Spinal cord (tissue), 10 donors: ENCODE results near the gene PATE2. TPM values are rescaled to one million over a fixed set of nuclear protein-coding genes. Genes with fewer than 3 reads are reported as not detected.

Experiments used
- DNase-seq, 6 donors: peaks; one replicate each; pipeline versions ENCODE4 v3.0.0 to v3.0.0-alpha.2; 2013 to 2015; ENCODE audit warnings: low spot score in 6 of 6, low read depth in 4 of 6
- H3K27ac ChIP-seq: one replicate; pipeline ENCODE4 v1.5.1; 2013; ENCODE audit warnings: low read depth, low read length, control low read depth
- H3K27me3 ChIP-seq: one replicate; pipeline ENCODE4 v1.6.1; 2013; ENCODE audit warnings: low read length; ENCODE audit not compliant: control insufficient read depth, insufficient read depth
- H3K36me3 ChIP-seq: one replicate; pipeline ENCODE4 v1.6.1; 2013; ENCODE audit warnings: low read length; ENCODE audit not compliant: control insufficient read depth, insufficient read depth
- H3K4me1 ChIP-seq: one replicate; pipeline ENCODE4 v1.6.1; 2013; ENCODE audit warnings: low read length; ENCODE audit not compliant: control insufficient read depth, insufficient read depth
- H3K4me3 ChIP-seq: one replicate; pipeline ENCODE4 v1.5.1; 2013; ENCODE audit warnings: low read depth, low read length, control low read depth
- H3K9me3 ChIP-seq: one replicate; pipeline ENCODE4 v1.6.1; 2013; ENCODE audit warnings: low read length; ENCODE audit not compliant: control insufficient read depth, insufficient read depth
- WGBS: methylation state at CpG from one replicate; pipeline ENCODE4 v1.1.5; 2013; ENCODE audit warnings: missing lambda C conversion rate; ENCODE audit not compliant: insufficient coverage; 5-methylcytosine and 5-hydroxymethylcytosine counted together
- polyA plus RNA-seq, 2 donors: library from polyadenylated mRNA; unstranded; fragments of 120-200 nt; gene quantifications; one replicate each; pipeline ENCODE4 v1.2.1, GENCODE V29; 2013; ENCODE audit not compliant: insufficient read length in 2 of 2
- total RNA-seq, 2 donors: library from RNA; depleted of rRNA in 1 of 2; stranded (reverse); fragments of 120-200 nt in 1 of 2; fragments of >200 nt in 1 of 2; gene quantifications; one replicate each; pipeline versions ENCODE4 v1.2.3 to v1.2.4, GENCODE V29; 2013 to 2014
- donor health status: healthy.

PATE2 gene
- total and polyA plus RNA-seq, 4 donors = 0.23 to 1.5 (median 0.72) TPM

- Histone ChIP-seq H3K9me3 (no peaks in the 10 kb centered on the region), H3K4me1 (no peaks in the 10 kb centered on the region), H3K27ac (no peak overlapping the region), H3K36me3 (no peaks in the 10 kb centered on the region), H3K4me3 (no peak overlapping the region), H3K27me3 (no peaks in the 10 kb centered on the region)
- DNase-seq = no peak
Observed at GRCh38 chr11:125740617-125741016, 38.0 kb downstream of the PATE2 start.

DNA sequence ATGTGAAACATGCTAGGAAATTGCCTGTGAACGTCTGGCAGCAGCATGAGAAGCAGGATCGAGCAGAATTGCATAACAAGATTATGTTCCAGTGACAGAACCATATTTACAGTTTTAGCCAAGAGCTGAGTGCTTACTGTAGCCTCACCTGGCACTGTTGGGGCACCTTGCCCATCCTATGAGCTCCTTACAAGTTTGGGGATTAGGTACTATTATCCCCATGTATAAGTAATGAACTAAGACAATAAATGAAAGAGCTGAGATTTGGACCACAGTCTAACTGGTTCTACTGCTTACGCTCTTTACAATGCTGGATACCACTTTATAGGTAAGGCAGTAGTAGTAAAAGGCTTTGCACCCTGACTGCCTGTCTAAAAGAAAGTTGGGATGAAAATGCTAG lies 49.7 kb downstream of the PATE2 start:
- no peaks in the 10 kb centered on the region for H3K36me3 ChIP-seq
- no peak for DNase-seq
- 65% methylated on average over 2 of the region's 3 CpGs for WGBS
- no peaks in the 10 kb centered on the region for H3K27me3 ChIP-seq
- H3K4me1 ChIP-seq = no peaks in the 10 kb centered on the region
- no peak overlapping the region for H3K27ac ChIP-seq
- H3K9me3 ChIP-seq = no peaks in the 10 kb centered on the region
- no peak overlapping the region for H3K4me3 ChIP-seq

Other genes with a start within 250 kb of the PATE2 start
- gene EI24, start 209.4 kb downstream of the PATE2 start, total RNA-seq = 10 to 100 TPM; 65.8 to 75.5 TPM
- 10 to 100 TPM; 89.1 to 96.1 TPM for gene EI24, start 209.4 kb downstream of the PATE2 start, polyA plus RNA-seq
- 10 to 100 TPM; 95.2 to 95.7 TPM for gene STT3A, start 186.0 kb downstream of the PATE2 start, total RNA-seq
- gene STT3A, start 186.0 kb downstream of the PATE2 start, polyA plus RNA-seq = 10 to 100 TPM; 86.9 to 94.5 TPM
- gene CHEK1, start 153.7 kb downstream of the PATE2 start, total RNA-seq = 10 to 100 TPM; 12.5 to 15.4 TPM
- 10 to 100 TPM in 1 of 2 donors, 1 to 10 TPM in 1; 8.5 to 10.6 TPM for gene CHEK1, start 153.7 kb downstream of the PATE2 start, polyA plus RNA-seq
- gene ACRV1, start 98.0 kb downstream of the PATE2 start, total RNA-seq = under 1 TPM; 0.17 to 0.79 TPM
- 1 to 10 TPM; 3.8 TPM for gene ACRV1, start 98.0 kb downstream of the PATE2 start, polyA plus RNA-seq
- not detected for gene PATE1, start 32.5 kb downstream of the PATE2 start, total RNA-seq
- under 1 TPM in 1 of 2 donors, not detected in 1; 0.24 TPM for gene PATE1, start 32.5 kb downstream of the PATE2 start, polyA plus RNA-seq
- not detected for gene PATE3, start 9.3 kb upstream of the PATE2 start, total RNA-seq
- under 1 TPM in 1 of 2 donors, not detected in 1; 0.12 TPM for gene PATE3, start 9.3 kb upstream of the PATE2 start, polyA plus RNA-seq
- not detected for gene PATE4, start 54.5 kb upstream of the PATE2 start, total RNA-seq
- under 1 TPM in 1 of 2 donors, not detected in 1; 0.27 TPM for gene PATE4, start 54.5 kb upstream of the PATE2 start, polyA plus RNA-seq
- 10 to 100 TPM in 1 of 2 donors, 1 to 10 TPM in 1; 8.1 to 10.9 TPM for gene HYLS1, start 108.8 kb upstream of the PATE2 start, total RNA-seq
- gene HYLS1, start 108.8 kb upstream of the PATE2 start, polyA plus RNA-seq = 10 to 100 TPM; 10.1 to 12.3 TPM
- gene PUS3, start 124.4 kb upstream of the PATE2 start, total RNA-seq = 10 to 100 TPM; 10.8 to 12.6 TPM
- 10 to 100 TPM in 1 of 2 donors, 1 to 10 TPM in 1; 9.3 to 11.2 TPM for gene PUS3, start 124.4 kb upstream of the PATE2 start, polyA plus RNA-seq
- 10 to 100 TPM; 13.6 to 15.5 TPM for gene DDX25, start 125.7 kb upstream of the PATE2 start, total RNA-seq
- gene DDX25, start 125.7 kb upstream of the PATE2 start, polyA plus RNA-seq = 10 to 100 TPM; 38.1 to 42.3 TPM
- under 1 TPM in 1 of 2 donors, not detected in 1; 0.72 TPM for gene VSIG10L2, start 167.2 kb upstream of the PATE2 start, total RNA-seq
- under 1 TPM in 1 of 2 donors, not detected in 1; 0.09 TPM for gene VSIG10L2, start 167.2 kb upstream of the PATE2 start, polyA plus RNA-seq